Measurements from ENCODE around the gene PROZ. TPM values are rescaled to one million over a fixed set of nuclear protein-coding genes. Genes with fewer than 3 reads are reported as not detected.
A peak's percentile ranks its signal among the peaks of the same experiment; 100 is the strongest.

The PROZ gene
- polyA plus RNA-seq, 1 of the 3 experiments (the other 2 are of a cell fraction), result not detected

- Histone ChIP-seq H3K4me2 (no peak overlapping the region), H3K4me3 (ENCODE audit: low read depth in 2 of 2, low read length in 1 of 2) (no peak overlapping the region), H3F3A (replicated peaks; ENCODE audit: insufficient read depth) (no peaks in the 10 kb centered on the region), H4K20me1 (ENCODE audit: insufficient read depth) (no peaks in the 10 kb centered on the region), H2AFZ (ENCODE audit: low read depth) (no peak overlapping the region), H3K9ac (no peak overlapping the region), H3K4me1 (ENCODE audit: control insufficient read depth in 1 of 2, insufficient read depth in 2 of 2, low read depth in 1 of 2, low read length in 1 of 2) (peaks cover 0 to 2% of the 10 kb centered on the region in 2 experiments; a peak in 1 of 4 replicates), H3K9me2 (no peaks in the 10 kb centered on the region), H3K9me3 (no peaks in the 10 kb centered on the region), H3K27me3 (ENCODE audit: insufficient read depth) (peaks cover 12% of the 10 kb centered on the region), H3K27ac (ENCODE audit: low read depth in 2 of 2, low read length in 1 of 2) (no peak overlapping the region), H3K79me2 (ENCODE audit: insufficient read depth) (no peaks in the 10 kb centered on the region), H3K36me3 (replicated peaks in 1 of 2; ENCODE audit: control insufficient read depth in 1 of 2, insufficient read depth in 2 of 2, low read length in 1 of 2) (no peaks in the 10 kb centered on the region)
- CTCF ChIA-PET, result interaction anchor here (1.4 kb wide), 1 partner anchor 9 kb away, joined by 4 read pairs; no protein-coding TSS in a partner anchor
- WGBS (ENCODE audit: low lambda C conversion rate), result 73% methylated on average over 14 of the region's 17 CpGs
- TF ChIP-seq NFIC (IDR thresholded peaks at IDR 0.05; ENCODE audit: borderline replicate concordance) (no peak), REST (IDR thresholded peaks at IDR 0.05; ENCODE audit: low read depth, low read length) (no peak), RXRA (IDR thresholded peaks at IDR 0.05; ENCODE audit: borderline replicate concordance, low read depth) (no peak), TAF1 (IDR thresholded peaks at IDR 0.05; ENCODE audit: borderline replicate concordance, low read depth, low read length) (no peak), GABPA (IDR thresholded peaks at IDR 0.05; ENCODE audit: low read depth) (no peak), SMC3 (IDR thresholded peaks at IDR 0.05; ENCODE audit: low read depth, low read length) (no peak), YY1 (IDR thresholded peaks at IDR 0.05; ENCODE audit: low read depth) (no peak), SIN3A (IDR thresholded peaks at IDR 0.05; ENCODE audit: borderline replicate concordance, low read depth, low read length) (no peak), RCOR1 (IDR thresholded peaks at IDR 0.05; ENCODE audit: low read length) (no peak), ELF1 (IDR thresholded peaks at IDR 0.05) (no peak), ZBTB33 (IDR thresholded peaks at IDR 0.05; ENCODE audit: borderline replicate concordance, low read depth) (no peak), EP300 (IDR thresholded peaks at IDR 0.05; ENCODE audit: borderline replicate concordance in 1 of 2, low read depth in 1 of 2, low read length in 1 of 2) (no peak), MXI1 (IDR thresholded peaks at IDR 0.05; ENCODE audit: low read depth, low read length) (no peak), CHD2 (IDR thresholded peaks at IDR 0.05; ENCODE audit: low read length, partially characterized antibody) (no peak), GATA2 (CRISPR knock-in tag; IDR thresholded peaks at IDR 0.05) (no peak), CTCF (IDR thresholded peaks at IDR 0.05) (no peak)
- peak; percentile 14 for DNase-seq
- POLR2A ChIA-PET, result interaction anchor here (0.6 kb wide), 2 partner anchors 15 to 254 kb away, joined by 3 read pairs; no protein-coding TSS in a partner anchor
Measured at GRCh38 chr13:113114511-113115362, 43.7 kb upstream of the PROZ start.

Measured in SK-N-SH (cell line).